ENCODE results near the gene OR6B3.

The OR6B3 gene

DNA sequence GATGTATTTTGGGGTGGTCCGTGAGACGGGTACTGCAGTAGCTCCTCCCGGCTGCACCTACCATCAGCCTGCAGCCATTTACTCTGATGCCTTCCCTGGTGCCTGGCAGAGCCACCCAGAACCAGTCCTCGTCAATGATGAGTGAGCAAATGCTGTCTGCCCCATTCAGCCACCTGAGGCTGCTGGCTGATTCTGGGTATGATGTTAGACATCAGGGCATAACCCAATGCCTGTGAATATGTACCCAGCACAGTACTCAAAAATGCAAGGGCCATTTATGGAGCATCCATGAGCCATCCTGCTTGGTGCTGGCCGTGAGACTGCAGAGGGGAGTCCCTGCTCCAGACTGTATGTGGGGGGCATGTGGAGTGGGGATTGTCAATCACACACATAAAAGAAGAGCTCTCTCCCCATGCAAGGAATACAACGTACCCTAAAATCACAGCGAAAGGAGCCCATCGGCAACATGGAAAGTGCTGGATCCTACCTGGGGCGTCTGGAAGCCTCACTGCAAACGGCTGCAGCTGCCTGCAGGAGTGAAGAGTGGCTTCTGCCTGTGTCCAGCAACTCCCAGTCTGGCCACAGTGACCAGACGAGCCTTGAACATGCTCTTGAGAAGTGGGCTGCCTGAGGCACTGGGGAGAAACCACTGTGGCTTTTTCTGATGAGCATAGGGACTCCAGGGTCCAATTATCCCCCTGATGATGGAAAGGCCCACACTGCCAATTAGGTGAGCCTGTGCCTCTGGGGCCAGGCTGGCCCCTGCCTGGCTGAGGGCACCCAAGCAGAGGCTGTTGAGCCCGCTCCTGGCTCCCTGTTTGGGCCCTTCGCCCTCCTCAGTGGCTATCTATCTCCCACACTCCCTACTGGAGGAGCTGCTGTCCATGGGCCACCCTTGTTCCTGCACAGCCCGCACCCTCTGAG lies 20.7 kb downstream of the OR6B3 start:
- Histone ChIP-seq H3K79me1 (ENCODE audit: low read depth, low read length) (no peaks in the 10 kb centered on the region), H2AK5ac (ENCODE audit: low read depth, low read length) (peak overlapping the region; percentile 75), H3K9me3 (replicated peaks in 1 of 2; ENCODE audit: control insufficient read depth in 2 of 2, insufficient read depth in 1 of 2, low read depth in 1 of 2, low read length in 2 of 2) (no peaks in the 10 kb centered on the region), H3K4me2 (ENCODE audit: insufficient read depth, low read length, poor library complexity, severe bottlenecking) (no peak overlapping the region), H4K8ac (ENCODE audit: low read depth, low read length) (no peak overlapping the region), H3K36me3 (replicated peaks in 1 of 2; ENCODE audit: control insufficient read depth in 2 of 2, insufficient read depth in 2 of 2, low read length in 2 of 2) (no peaks in the 10 kb centered on the region), H2BK5ac (ENCODE audit: low read length) (no peak overlapping the region), H3K14ac (ENCODE audit: low read length) (peak overlapping the region; percentile 56), H2BK15ac (ENCODE audit: low read length) (no peak overlapping the region), H2BK12ac (ENCODE audit: low read length) (no peak overlapping the region), H2AFZ (ENCODE audit: low read length) (no peak overlapping the region), H3K23ac (ENCODE audit: low read depth, low read length, poor library complexity) (peak overlapping the region; percentile 20), H3K4me3 (ENCODE audit: low read length in 2 of 2) (no peak overlapping the region), H2BK120ac (ENCODE audit: low read depth, low read length) (no peak overlapping the region), H3K27me3 (ENCODE audit: control insufficient read depth in 3 of 3, insufficient read depth in 3 of 3, low read depth in 1 of 3, low read length in 3 of 3) (peaks cover 0 to 39% (median 3%) of the 10 kb centered on the region in 3 experiments), H3K9ac (ENCODE audit: low read depth, low read length, poor library complexity) (no peak overlapping the region), H3K4ac (ENCODE audit: low read length) (no peak overlapping the region), H3K4me1 (ENCODE audit: control insufficient read depth in 2 of 2, insufficient read depth in 1 of 2, low read depth in 1 of 2, low read length in 2 of 2) (no peaks in the 10 kb centered on the region), H3K18ac (ENCODE audit: low read length) (peak overlapping the region; percentile 38), H3K27ac (replicated peaks; ENCODE audit: low read length) (no peak overlapping the region), H4K91ac (ENCODE audit: low read depth, low read length, poor library complexity) (no peak overlapping the region)
- no CpG with 5 or more reads among the region's 14 CpGs for WGBS, 2 donors (ENCODE audit: extremely low coverage in 2 of 2, insufficient read length in 2 of 2, insufficient replicate concordance in 1 of 2)
- DNase-seq (ENCODE audit: low spot score), result no peak

DNA sequence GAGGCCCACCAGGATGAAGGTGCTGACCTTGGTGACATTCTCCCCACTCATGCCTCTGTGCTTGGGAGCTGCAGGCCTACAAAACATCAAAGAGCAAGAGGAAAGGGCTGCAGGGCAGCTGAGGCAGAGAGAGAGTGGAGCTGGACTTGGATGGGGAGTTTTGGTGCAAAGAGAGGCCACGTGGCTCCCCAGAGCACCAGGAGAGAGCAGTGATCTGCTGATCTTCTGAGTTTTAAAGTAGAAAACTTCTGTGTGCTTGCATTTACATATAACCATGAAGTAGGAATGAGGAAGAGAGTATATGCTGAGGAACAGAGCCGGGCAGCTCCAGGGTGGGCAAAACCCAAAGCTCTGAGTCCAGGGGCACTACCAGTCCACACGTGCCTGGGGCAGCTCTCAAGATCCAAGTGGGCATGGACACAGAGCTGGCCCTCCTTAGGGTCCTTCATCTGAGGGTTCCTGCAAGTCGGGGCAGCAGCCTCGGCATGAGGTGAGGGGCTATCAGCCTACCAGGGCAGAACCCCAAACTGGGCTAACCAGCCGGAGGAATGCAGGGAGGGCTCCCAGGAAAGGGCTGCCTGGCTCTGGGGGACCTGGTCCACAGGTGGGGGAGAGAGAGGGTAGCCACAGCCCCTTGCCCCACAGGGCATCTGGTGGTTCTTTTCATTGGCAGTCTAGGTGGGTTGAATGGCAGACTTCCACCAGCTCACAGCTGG lies 22.8 kb downstream of the OR6B3 start, which contains the start of gene OR6B2:
TSS of gene OR6B2 (minus strand) at position 51 of the 716 bp plus-strand sequence. CDS start at position 51, 0 bp downstream.
- no peak within 1 kb of the TSS for H4K91ac ChIP-seq (ENCODE audit: low read depth, low read length, poor library complexity)
- H3K9ac ChIP-seq (ENCODE audit: low read depth, low read length, poor library complexity), result no peak within 1 kb of the TSS
- H3K4ac ChIP-seq (ENCODE audit: low read length), result no peak within 1 kb of the TSS
- H3K23ac ChIP-seq (ENCODE audit: low read depth, low read length, poor library complexity), result peak within 1 kb of the TSS; percentile 85
- no peak within 1 kb of the TSS for H3K4me2 ChIP-seq (ENCODE audit: insufficient read depth, low read length, poor library complexity, severe bottlenecking)
- no peak within 1 kb of the TSS for H3K14ac ChIP-seq (ENCODE audit: low read length)
- no peak within 1 kb of the TSS for H4K8ac ChIP-seq (ENCODE audit: low read depth, low read length)
- H3K27ac ChIP-seq (replicated peaks; ENCODE audit: low read length), result no peak within 1 kb of the TSS
- no peaks in the 10 kb centered on the region for H3K9me3 ChIP-seq (replicated peaks in 1 of 2; ENCODE audit: control insufficient read depth in 2 of 2, insufficient read depth in 1 of 2, low read depth in 1 of 2, low read length in 2 of 2)
- no peak within 1 kb of the TSS for H2BK120ac ChIP-seq (ENCODE audit: low read depth, low read length)
- no peak within 1 kb of the TSS for H2BK15ac ChIP-seq (ENCODE audit: low read length)
- no peaks in the 10 kb centered on the region for H3K4me1 ChIP-seq (ENCODE audit: control insufficient read depth in 2 of 2, insufficient read depth in 1 of 2, low read depth in 1 of 2, low read length in 2 of 2)
- no peak for DNase-seq (ENCODE audit: low spot score)
- no peaks in the 10 kb centered on the region for H3K36me3 ChIP-seq (replicated peaks in 1 of 2; ENCODE audit: control insufficient read depth in 2 of 2, insufficient read depth in 2 of 2, low read length in 2 of 2)
- no CpG with 5 or more reads among the region's 6 CpGs for WGBS, 2 donors (ENCODE audit: extremely low coverage in 2 of 2, insufficient read length in 2 of 2, insufficient replicate concordance in 1 of 2)
- H2AK5ac ChIP-seq (ENCODE audit: low read depth, low read length), result no peak within 1 kb of the TSS
- no peak within 1 kb of the TSS for H3K18ac ChIP-seq (ENCODE audit: low read length)
- H3K79me1 ChIP-seq (ENCODE audit: low read depth, low read length), result no peaks in the 10 kb centered on the region
- no peak within 1 kb of the TSS for H2BK5ac ChIP-seq (ENCODE audit: low read length)
- no peak within 1 kb of the TSS for H3K4me3 ChIP-seq (ENCODE audit: low read length in 2 of 2)
- H2AFZ ChIP-seq (ENCODE audit: low read length), result no peak within 1 kb of the TSS
- peaks cover 0 to 26% (median 3%) of the 10 kb centered on the region in 3 experiments for H3K27me3 ChIP-seq (ENCODE audit: control insufficient read depth in 3 of 3, insufficient read depth in 3 of 3, low read depth in 1 of 3, low read length in 3 of 3)
- H2BK12ac ChIP-seq (ENCODE audit: low read length), result no peak within 1 kb of the TSS

DNA sequence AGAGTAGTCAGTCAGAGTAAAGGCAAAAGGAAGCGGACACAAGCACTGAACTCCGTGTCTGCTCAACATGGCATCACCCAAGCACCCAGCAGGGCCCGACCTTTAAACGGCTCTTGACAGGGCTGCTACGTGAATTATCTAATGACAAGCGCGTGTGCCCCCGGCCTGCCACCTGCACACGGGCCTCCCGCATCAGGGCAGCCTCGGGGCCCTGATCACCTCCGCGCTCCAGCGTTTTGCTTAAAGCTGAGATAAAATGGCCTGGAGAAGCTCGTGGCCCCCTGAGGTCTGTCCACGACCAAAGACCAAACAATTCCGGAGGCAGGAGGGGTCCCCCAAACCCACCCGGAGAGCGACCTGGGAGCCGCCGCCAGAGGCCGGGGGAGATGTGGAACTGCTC lies 28.6 kb downstream of the OR6B3 start:
- no peak overlapping the region for H3K4ac ChIP-seq (ENCODE audit: low read length)
- no peaks in the 10 kb centered on the region for H3K9me3 ChIP-seq (replicated peaks in 1 of 2; ENCODE audit: control insufficient read depth in 2 of 2, insufficient read depth in 1 of 2, low read depth in 1 of 2, low read length in 2 of 2)
- H3K79me1 ChIP-seq (ENCODE audit: low read depth, low read length), result peaks cover 4% of the 10 kb centered on the region
- no peak overlapping the region for H2BK5ac ChIP-seq (ENCODE audit: low read length)
- H2BK120ac ChIP-seq (ENCODE audit: low read depth, low read length), result no peak overlapping the region
- H4K91ac ChIP-seq (ENCODE audit: low read depth, low read length, poor library complexity), result no peak overlapping the region
- no peaks in the 10 kb centered on the region for H3K27me3 ChIP-seq (ENCODE audit: control insufficient read depth in 3 of 3, insufficient read depth in 3 of 3, low read depth in 1 of 3, low read length in 3 of 3)
- peak overlapping the region; percentile 76 for H2AFZ ChIP-seq (ENCODE audit: low read length)
- no peak overlapping the region for H3K27ac ChIP-seq (replicated peaks; ENCODE audit: low read length)
- peak overlapping the region; percentile 92 for H3K4me2 ChIP-seq (ENCODE audit: insufficient read depth, low read length, poor library complexity, severe bottlenecking)
- no peak overlapping the region for H2AK5ac ChIP-seq (ENCODE audit: low read depth, low read length)
- H3K14ac ChIP-seq (ENCODE audit: low read length), result no peak overlapping the region
- H3K4me3 ChIP-seq (ENCODE audit: low read length in 2 of 2), result peak overlapping the region; percentile 93 to 97
- peaks cover 0 to 4% of the 10 kb centered on the region in 2 donors for H3K4me1 ChIP-seq (ENCODE audit: control insufficient read depth in 2 of 2, insufficient read depth in 1 of 2, low read depth in 1 of 2, low read length in 2 of 2)
- no peak overlapping the region for H3K23ac ChIP-seq (ENCODE audit: low read depth, low read length, poor library complexity)
- no peak overlapping the region for H2BK15ac ChIP-seq (ENCODE audit: low read length)
- DNase-seq (ENCODE audit: low spot score), result peak; percentile 3
- no peak overlapping the region for H4K8ac ChIP-seq (ENCODE audit: low read depth, low read length)
- WGBS, 2 donors (ENCODE audit: extremely low coverage in 2 of 2, insufficient read length in 2 of 2, insufficient replicate concordance in 1 of 2), result no CpG with 5 or more reads among the region's 22 CpGs
- no peak overlapping the region for H2BK12ac ChIP-seq (ENCODE audit: low read length)
- peak overlapping the region; percentile 39 for H3K18ac ChIP-seq (ENCODE audit: low read length)
- H3K36me3 ChIP-seq (replicated peaks in 1 of 2; ENCODE audit: control insufficient read depth in 2 of 2, insufficient read depth in 2 of 2, low read length in 2 of 2), result peaks cover 13 to 17% of the 10 kb centered on the region in 2 donors
- H3K9ac ChIP-seq (ENCODE audit: low read depth, low read length, poor library complexity), result peak overlapping the region; percentile 72

DNA sequence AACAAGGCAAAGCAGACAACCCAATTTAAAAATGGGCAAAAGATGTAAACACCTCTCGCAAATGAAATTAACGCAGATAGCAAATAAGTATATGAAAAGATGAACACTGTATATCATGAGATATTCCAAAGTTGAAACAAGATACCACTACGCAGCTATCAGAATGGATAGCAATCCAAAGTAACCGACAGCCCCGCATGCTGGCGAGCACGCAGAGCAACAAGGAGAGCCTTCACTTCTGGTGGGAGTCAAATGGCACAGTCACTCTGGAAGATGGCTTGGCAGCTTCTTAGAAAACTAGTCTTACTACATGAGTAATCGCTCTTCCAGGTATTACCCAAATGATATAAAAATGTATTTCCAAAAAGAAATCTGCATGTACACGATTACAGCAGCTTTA lies 29.5 kb downstream of the OR6B3 start:
- H3K23ac ChIP-seq (ENCODE audit: low read depth, low read length, poor library complexity), result no peak overlapping the region
- no peak overlapping the region for H2BK15ac ChIP-seq (ENCODE audit: low read length)
- H3K79me1 ChIP-seq (ENCODE audit: low read depth, low read length), result peaks cover 6% of the 10 kb centered on the region
- H4K91ac ChIP-seq (ENCODE audit: low read depth, low read length, poor library complexity), result no peak overlapping the region
- no peak overlapping the region for H3K4me2 ChIP-seq (ENCODE audit: insufficient read depth, low read length, poor library complexity, severe bottlenecking)
- H3K27ac ChIP-seq (replicated peaks; ENCODE audit: low read length), result no peak overlapping the region
- no peak for DNase-seq (ENCODE audit: low spot score)
- peaks cover 16 to 24% of the 10 kb centered on the region in 2 donors for H3K36me3 ChIP-seq (replicated peaks in 1 of 2; ENCODE audit: control insufficient read depth in 2 of 2, insufficient read depth in 2 of 2, low read length in 2 of 2)
- H3K4me3 ChIP-seq (ENCODE audit: low read length in 2 of 2), result peak overlapping the region in 1 of 2 donors; percentile 93
- H2BK5ac ChIP-seq (ENCODE audit: low read length), result no peak overlapping the region
- H3K4ac ChIP-seq (ENCODE audit: low read length), result no peak overlapping the region
- no peak overlapping the region for H2AFZ ChIP-seq (ENCODE audit: low read length)
- no peak overlapping the region for H4K8ac ChIP-seq (ENCODE audit: low read depth, low read length)
- no peaks in the 10 kb centered on the region for H3K27me3 ChIP-seq (ENCODE audit: control insufficient read depth in 3 of 3, insufficient read depth in 3 of 3, low read depth in 1 of 3, low read length in 3 of 3)
- H2AK5ac ChIP-seq (ENCODE audit: low read depth, low read length), result no peak overlapping the region
- H3K4me1 ChIP-seq (ENCODE audit: control insufficient read depth in 2 of 2, insufficient read depth in 1 of 2, low read depth in 1 of 2, low read length in 2 of 2), result peaks cover 0 to 4% of the 10 kb centered on the region in 2 donors
- H3K18ac ChIP-seq (ENCODE audit: low read length), result no peak overlapping the region
- no CpG with 5 or more reads among the region's 9 CpGs for WGBS, 2 donors (ENCODE audit: extremely low coverage in 2 of 2, insufficient read length in 2 of 2, insufficient replicate concordance in 1 of 2)
- H3K9me3 ChIP-seq (replicated peaks in 1 of 2; ENCODE audit: control insufficient read depth in 2 of 2, insufficient read depth in 1 of 2, low read depth in 1 of 2, low read length in 2 of 2), result no peaks in the 10 kb centered on the region
- H2BK120ac ChIP-seq (ENCODE audit: low read depth, low read length), result no peak overlapping the region
- H2BK12ac ChIP-seq (ENCODE audit: low read length), result no peak overlapping the region
- H3K14ac ChIP-seq (ENCODE audit: low read length), result no peak overlapping the region
- no peak overlapping the region for H3K9ac ChIP-seq (ENCODE audit: low read depth, low read length, poor library complexity)
